Articular chondrocyte of knee joint (primary cell): ENCODE measurements around the gene ADGRF5. TPM values are rescaled to one million over a fixed set of nuclear protein-coding genes. Genes with fewer than 3 reads are reported as not detected.

Experiments used
- total RNA-seq: library from RNA; depleted of rRNA; stranded (reverse); fragments of >200 nt; gene quantifications from 2 replicates; pipeline ENCODE4 v1.2.3, GENCODE V29; 2012

ADGRF5 gene, protein sequence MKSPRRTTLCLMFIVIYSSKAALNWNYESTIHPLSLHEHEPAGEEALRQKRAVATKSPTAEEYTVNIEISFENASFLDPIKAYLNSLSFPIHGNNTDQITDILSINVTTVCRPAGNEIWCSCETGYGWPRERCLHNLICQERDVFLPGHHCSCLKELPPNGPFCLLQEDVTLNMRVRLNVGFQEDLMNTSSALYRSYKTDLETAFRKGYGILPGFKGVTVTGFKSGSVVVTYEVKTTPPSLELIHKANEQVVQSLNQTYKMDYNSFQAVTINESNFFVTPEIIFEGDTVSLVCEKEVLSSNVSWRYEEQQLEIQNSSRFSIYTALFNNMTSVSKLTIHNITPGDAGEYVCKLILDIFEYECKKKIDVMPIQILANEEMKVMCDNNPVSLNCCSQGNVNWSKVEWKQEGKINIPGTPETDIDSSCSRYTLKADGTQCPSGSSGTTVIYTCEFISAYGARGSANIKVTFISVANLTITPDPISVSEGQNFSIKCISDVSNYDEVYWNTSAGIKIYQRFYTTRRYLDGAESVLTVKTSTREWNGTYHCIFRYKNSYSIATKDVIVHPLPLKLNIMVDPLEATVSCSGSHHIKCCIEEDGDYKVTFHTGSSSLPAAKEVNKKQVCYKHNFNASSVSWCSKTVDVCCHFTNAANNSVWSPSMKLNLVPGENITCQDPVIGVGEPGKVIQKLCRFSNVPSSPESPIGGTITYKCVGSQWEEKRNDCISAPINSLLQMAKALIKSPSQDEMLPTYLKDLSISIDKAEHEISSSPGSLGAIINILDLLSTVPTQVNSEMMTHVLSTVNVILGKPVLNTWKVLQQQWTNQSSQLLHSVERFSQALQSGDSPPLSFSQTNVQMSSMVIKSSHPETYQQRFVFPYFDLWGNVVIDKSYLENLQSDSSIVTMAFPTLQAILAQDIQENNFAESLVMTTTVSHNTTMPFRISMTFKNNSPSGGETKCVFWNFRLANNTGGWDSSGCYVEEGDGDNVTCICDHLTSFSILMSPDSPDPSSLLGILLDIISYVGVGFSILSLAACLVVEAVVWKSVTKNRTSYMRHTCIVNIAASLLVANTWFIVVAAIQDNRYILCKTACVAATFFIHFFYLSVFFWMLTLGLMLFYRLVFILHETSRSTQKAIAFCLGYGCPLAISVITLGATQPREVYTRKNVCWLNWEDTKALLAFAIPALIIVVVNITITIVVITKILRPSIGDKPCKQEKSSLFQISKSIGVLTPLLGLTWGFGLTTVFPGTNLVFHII (N-terminal part only)
- total RNA-seq: not detected in 2 replicates

GRCh38 chr6:46921731-46922130, at the start of gene ADGRF5:
Gene ADGRF5, minus strand, starts transcription at chr6:46921938. Its CDS starts 15,176 bp downstream, at chr6:46906762.

Other genes starting within 250 kb of the ADGRF5 start
- gene TDRD6, start 234.1 kb downstream of the ADGRF5 start, total RNA-seq: 0.52 and 1.1 TPM in 2 replicates
- not detected in 2 replicates for gene PLA2G7, start 186.6 kb downstream of the ADGRF5 start, total RNA-seq
- gene ANKRD66, start 175.0 kb downstream of the ADGRF5 start, total RNA-seq: not detected in 2 replicates
- gene MEP1A, start 128.5 kb downstream of the ADGRF5 start, total RNA-seq: not detected in 2 replicates
- not detected in 2 replicates for gene ADGRF1, start 120.4 kb upstream of the ADGRF5 start, total RNA-seq